WTC11 (cell line): ENCODE measurements around the gene NPAS3. TPM values are rescaled to one million over a fixed set of nuclear protein-coding genes. Genes with fewer than 3 reads are reported as not detected.
A peak's percentile ranks its signal among the peaks of the same experiment; 100 is the strongest.

ENCODE experiments used
- ATAC-seq: fragments of 200-7000 bp; cut with Tn5 transposase; 2 replicates; pipeline ENCODE4 v1.10.0; 2021; ENCODE audit warnings: mild to moderate bottlenecking, moderate library complexity
- CTCF ChIA-PET: fragments of 300-600 bp; sonication (Branson Sonifier 250); formaldehyde crosslinking; loops from one replicate; lab custom pipeline; 2021; ENCODE audit warnings: antibody characterized with exemption; lab: Charles Lee
- POLR2A ChIA-PET: fragments of 350-600 bp; sonication (Branson Sonifier 250); formaldehyde crosslinking; loops from one replicate; lab custom pipeline; 2021; ENCODE audit warnings: antibody characterized with exemption; lab: Charles Lee
- DNase-seq: peaks from one replicate; pipeline ENCODE4 v3.0.0; 2021; ENCODE audit warnings: low spot score
- H3K27ac Mint-ChIP-seq: 2 replicates; pipeline ENCODE4 v1.8.0; 2021; ENCODE audit warnings: mixed read lengths
- H3K27me3 Mint-ChIP-seq: 2 replicates; pipeline ENCODE4 v1.8.0; 2021; ENCODE audit warnings: low read depth, mild to moderate bottlenecking, moderate library complexity, mixed read lengths
- H3K36me3 Mint-ChIP-seq: 2 replicates; pipeline ENCODE4 v1.8.0; 2021; ENCODE audit warnings: mixed read lengths
- H3K4me1 Mint-ChIP-seq: 2 replicates; pipeline ENCODE4 v1.8.0; 2022; ENCODE audit warnings: mixed read lengths
- H3K4me3 Mint-ChIP-seq: 2 replicates; pipeline ENCODE4 v1.8.0; 2021; ENCODE audit warnings: mild to moderate bottlenecking, moderate library complexity, mixed read lengths
- H3K9me3 Mint-ChIP-seq: 2 replicates; pipeline ENCODE4 v1.8.0; 2021; ENCODE audit warnings: mixed read lengths
- ARID4B ChIP-seq: sonication (generic); formaldehyde crosslinking; IDR thresholded peaks from 2 replicates; pipeline ENCODE4 v1.8.0; 2023; ENCODE audit warnings: missing genetic modification reagents, mild to moderate bottlenecking, borderline replicate concordance
- CDX4 ChIP-seq: fragments of 250-450 bp; sonication (Bioruptor Pico); IDR thresholded peaks from 2 replicates; pipeline ENCODE4 v1.9.0; 2021; ENCODE audit warnings: moderate library complexity, mild to moderate bottlenecking, inconsistent platforms, borderline replicate concordance
- CREM ChIP-seq: sonication (generic); formaldehyde crosslinking; IDR thresholded peaks from 2 replicates; pipeline ENCODE4 v1.8.1; 2022; ENCODE audit warnings: mild to moderate bottlenecking, missing genetic modification reagents, moderate library complexity
- E2F4 ChIP-seq: sonication (generic); formaldehyde crosslinking; IDR thresholded peaks from 2 replicates; pipeline ENCODE4 v1.8.1; 2022; ENCODE audit warnings: low read depth, mild to moderate bottlenecking, moderate library complexity, missing genetic modification reagents, borderline replicate concordance
- ELF4 ChIP-seq: sonication (generic); formaldehyde crosslinking; IDR thresholded peaks from 2 replicates; pipeline ENCODE4 v1.8.1; 2022; ENCODE audit warnings: low read depth, mild to moderate bottlenecking, moderate library complexity, missing genetic modification reagents
- EMX1 ChIP-seq: fragments of 250-450 bp; sonication (Bioruptor Pico); IDR thresholded peaks from 2 replicates; pipeline ENCODE4 v1.8.0; 2021; ENCODE audit warnings: mild to moderate bottlenecking
- ESRRA ChIP-seq: sonication (generic); formaldehyde crosslinking; IDR thresholded peaks from 2 replicates; pipeline ENCODE4 v1.8.1; 2022; ENCODE audit warnings: mild to moderate bottlenecking, missing genetic modification reagents, borderline replicate concordance
- FOXK1 ChIP-seq: sonication (generic); formaldehyde crosslinking; IDR thresholded peaks from 2 replicates; pipeline ENCODE4 v1.8.0; 2022; ENCODE audit warnings: mild to moderate bottlenecking, moderate library complexity, missing genetic modification reagents
- FOXP1 ChIP-seq: sonication (generic); formaldehyde crosslinking; IDR thresholded peaks from 2 replicates; pipeline ENCODE4 v1.8.0; 2022; ENCODE audit warnings: missing genetic modification reagents, mild to moderate bottlenecking, moderate library complexity, borderline replicate concordance
- GRHL2 ChIP-seq: fragments of 250-450 bp; sonication (Bioruptor Pico); IDR thresholded peaks from 2 replicates; pipeline ENCODE4 v1.8.0; 2022; ENCODE audit warnings: mild to moderate bottlenecking, moderate library complexity; ENCODE audit not compliant: insufficient replicate concordance, severe bottlenecking
- GTF2I ChIP-seq: fragments of 250-450 bp; sonication (Bioruptor Pico); conservative IDR thresholded peaks from 2 replicates; pipeline ENCODE4 v1.4.0; 2021; ENCODE audit warnings: mild to moderate bottlenecking
- IRF2 ChIP-seq: sonication (generic); formaldehyde crosslinking; IDR thresholded peaks from 2 replicates; pipeline ENCODE4 v1.8.0; 2022; ENCODE audit warnings: low read depth, missing genetic modification reagents, borderline replicate concordance
- JUN ChIP-seq: sonication (generic); formaldehyde crosslinking; IDR thresholded peaks from 2 replicates; pipeline ENCODE4 v1.8.0; 2023; ENCODE audit warnings: mild to moderate bottlenecking, missing genetic modification reagents
- KAT7 ChIP-seq: sonication (generic); formaldehyde crosslinking; IDR thresholded peaks from 2 replicates; pipeline ENCODE4 v1.8.1; 2023; ENCODE audit warnings: missing genetic modification reagents, mild to moderate bottlenecking, borderline replicate concordance
- NFYB ChIP-seq: sonication (generic); formaldehyde crosslinking; conservative IDR thresholded peaks from 2 replicates; pipeline ENCODE4 v1.8.0; 2022; ENCODE audit warnings: low read depth, missing genetic modification reagents
- NR3C1 ChIP-seq: sonication (generic); formaldehyde crosslinking; conservative IDR thresholded peaks from 2 replicates; pipeline ENCODE4 v1.8.1; 2023; ENCODE audit warnings: low read depth, mild to moderate bottlenecking, missing genetic modification reagents
- PRRX2 ChIP-seq: fragments of 250-450 bp; sonication (Bioruptor Pico); IDR thresholded peaks from 2 replicates; pipeline ENCODE4 v1.8.0; 2021; ENCODE audit warnings: mild to moderate bottlenecking
- RORB ChIP-seq: fragments of 250-450 bp; sonication (Bioruptor Pico); IDR thresholded peaks from 2 replicates; pipeline ENCODE4 v1.9.0; 2021; ENCODE audit warnings: mild to moderate bottlenecking
- SP1 ChIP-seq: sonication (generic); formaldehyde crosslinking; conservative IDR thresholded peaks from 2 replicates; pipeline ENCODE4 v1.8.1; 2022; ENCODE audit warnings: missing genetic modification reagents
- TEAD4 ChIP-seq: sonication (generic); formaldehyde crosslinking; IDR thresholded peaks from 2 replicates; pipeline ENCODE4 v1.8.0; 2022; ENCODE audit warnings: mild to moderate bottlenecking, missing genetic modification reagents
- USF2 ChIP-seq: sonication (generic); formaldehyde crosslinking; IDR thresholded peaks from 2 replicates; pipeline ENCODE4 v1.8.1; 2023; ENCODE audit warnings: mild to moderate bottlenecking, missing genetic modification reagents, moderate library complexity
- ZNF281 ChIP-seq: sonication (generic); formaldehyde crosslinking; IDR thresholded peaks from 2 replicates; pipeline ENCODE4 v1.8.0; 2023; ENCODE audit warnings: mild to moderate bottlenecking, missing genetic modification reagents
- ZNF396 ChIP-seq: fragments of 250-450 bp; sonication (Bioruptor Pico); IDR thresholded peaks from 2 replicates; pipeline ENCODE4 v1.8.0; 2021; ENCODE audit warnings: mild to moderate bottlenecking, moderate library complexity, borderline replicate concordance
- ZNF423 ChIP-seq: fragments of 250-450 bp; sonication (Bioruptor Pico); IDR thresholded peaks from 2 replicates; pipeline ENCODE4 v2.1.2; 2022; ENCODE audit warnings: mild to moderate bottlenecking, moderate library complexity
- ZNF671 ChIP-seq: fragments of 250-450 bp; sonication (Bioruptor Pico); IDR thresholded peaks from 2 replicates; pipeline ENCODE4 v1.8.0; 2021; ENCODE audit warnings: mild to moderate bottlenecking
- total RNA-seq: library from RNA; stranded (reverse); gene quantifications from 3 replicates; pipeline ENCODE4 v1.2.3, GENCODE V29; 2021

Gene NPAS3
- total RNA-seq, 1 experiment from 2014 or later: 3.2 TPM

- TF ChIP-seq CDX4 (CRISPR knock-in tag) (no peak), ZNF281 (no peak), KAT7 (CRISPR knock-in tag) (no peak), TEAD4 (no peak)
Observed at GRCh38 chr14:33709711-33710110, 771.0 kb downstream of the NPAS3 start (continued).

- no peaks in the 10 kb centered on the region for H3K9me3 Mint-ChIP-seq
- H3K36me3 Mint-ChIP-seq: no peaks in the 10 kb centered on the region
- CTCF ChIA-PET: no interaction called here
- H3K4me3 Mint-ChIP-seq: no peak overlapping the region
- peaks cover 31% of the 10 kb centered on the region for H3K4me1 Mint-ChIP-seq
- DNase-seq: no peak
- H3K27me3 Mint-ChIP-seq: no peaks in the 10 kb centered on the region
- POLR2A ChIA-PET: no interaction called here
- no peak for TF ChIP-seq ZNF423 (CRISPR knock-in tag)
- no peak for TF ChIP-seq USF2
- no peak for TF ChIP-seq ARID4B (CRISPR knock-in tag)
- TF ChIP-seq JUN (CRISPR knock-in tag): no peak
- no peak for TF ChIP-seq PRRX2 (CRISPR knock-in tag)
- TF ChIP-seq RORB (CRISPR knock-in tag): no peak
- no peak for TF ChIP-seq FOXK1 (CRISPR knock-in tag)
- no peak for TF ChIP-seq ZNF396 (CRISPR knock-in tag)
- no peak for TF ChIP-seq GRHL2 (CRISPR knock-in tag)
- no peak for TF ChIP-seq FOXP1
- TF ChIP-seq, all 79 proteins: peak for 0
- peak; percentile 20; the same call in 1 of the 2 replicates for ATAC-seq
- no peak overlapping the region for H3K27ac Mint-ChIP-seq
Observed at GRCh38 chr14:33710273-33710672, 771.6 kb downstream of the NPAS3 start.

GRCh38 chr14:33711194-33711593 is 772.5 kb downstream of the NPAS3 start:
- ATAC-seq (no peak), DNase-seq (no peak)
- peaks cover 3% of the 10 kb centered on the region for H3K9me3 Mint-ChIP-seq
- H3K36me3 Mint-ChIP-seq: no peaks in the 10 kb centered on the region
- CTCF ChIA-PET: interaction anchor here (0.6 to 0.8 kb wide), 2 partner anchors 35 to 82 kb away, joined by 3 read pairs; no protein-coding TSS in a partner anchor
- POLR2A ChIA-PET: no interaction called here
- H3K4me3 Mint-ChIP-seq: no peak overlapping the region
- H3K4me1 Mint-ChIP-seq: peaks cover 24% of the 10 kb centered on the region
- no peaks in the 10 kb centered on the region for H3K27me3 Mint-ChIP-seq
- no peak overlapping the region for H3K27ac Mint-ChIP-seq
- TF ChIP-seq TEAD4 (no peak), EMX1 (CRISPR knock-in tag) (no peak), E2F4 (CRISPR knock-in tag) (no peak), ELF4 (CRISPR knock-in tag) (no peak), ZNF671 (CRISPR knock-in tag) (no peak), NFYB (CRISPR knock-in tag) (no peak), SP1 (no peak), CREM (CRISPR knock-in tag) (no peak), NR3C1 (CRISPR knock-in tag) (no peak), IRF2 (CRISPR knock-in tag) (no peak), GTF2I (CRISPR knock-in tag) (no peak), ESRRA (CRISPR knock-in tag) (no peak), RORB (CRISPR knock-in tag) (no peak)
